Muscle layer of colon (tissue), 2 donors: Measurements from ENCODE around the gene GRID1.

Source experiments
- H3K27ac ChIP-seq: one replicate; pipeline ENCODE4 v1.7.0; 2013; ENCODE audit warnings: low read depth, mild to moderate bottlenecking, low read length, moderate library complexity
- H3K27me3 ChIP-seq, 2 donors: one replicate each; pipeline ENCODE4 v1.7.0; 2013; ENCODE audit warnings: low read length in 2 of 2, mild to moderate bottlenecking in 2 of 2; ENCODE audit not compliant: insufficient read depth in 2 of 2, control insufficient read depth in 1 of 2
- H3K36me3 ChIP-seq: one replicate; pipeline ENCODE4 v1.7.0; 2013; ENCODE audit warnings: mild to moderate bottlenecking, low read length; ENCODE audit not compliant: insufficient read depth
- H3K4me1 ChIP-seq: one replicate; pipeline ENCODE4 v1.7.0; 2013; ENCODE audit warnings: mild to moderate bottlenecking, low read length; ENCODE audit not compliant: insufficient read depth
- H3K4me3 ChIP-seq, 2 donors: one replicate each; pipeline ENCODE4 v1.7.0; 2013; ENCODE audit warnings: low read length in 2 of 2, low read depth in 1 of 2, mild to moderate bottlenecking in 1 of 2, moderate library complexity in 1 of 2
- H3K9ac ChIP-seq: one replicate; pipeline ENCODE4 v1.7.0; 2013; ENCODE audit warnings: low read length
- H3K9me3 ChIP-seq: one replicate; pipeline ENCODE4 v1.7.0; 2013; ENCODE audit warnings: mild to moderate bottlenecking, low read length
- donor health status: abdominal sarcoma.
- donor health status: Adenocarcinoma of cecum.

Gene GRID1

DNA sequence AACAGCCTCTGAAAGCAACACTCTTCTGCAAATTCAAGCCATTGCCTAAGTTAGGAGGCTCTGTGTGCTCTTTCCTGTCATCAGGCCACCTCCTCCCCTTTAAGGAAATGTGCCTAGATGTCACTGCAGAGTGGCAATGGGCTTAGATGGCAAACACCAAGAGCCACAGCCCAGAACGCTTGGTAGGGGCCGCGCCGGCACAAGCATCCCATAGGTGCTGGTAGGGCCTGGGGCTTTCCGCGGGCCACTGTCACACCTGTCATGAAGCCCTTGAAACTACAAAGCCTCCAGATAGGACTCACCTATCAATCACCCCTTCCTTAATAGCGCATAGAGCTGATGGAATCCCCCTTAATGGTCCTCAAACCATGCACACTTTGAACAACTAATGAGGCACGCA is 299.9 kb downstream of the GRID1 start:
- Histone ChIP-seq H3K36me3 (no peaks in the 10 kb centered on the region), H3K4me3 (no peak overlapping the region), H3K9me3 (no peaks in the 10 kb centered on the region), H3K9ac (no peak overlapping the region), H3K27ac (no peak overlapping the region), H3K27me3 (no peaks in the 10 kb centered on the region), H3K4me1 (no peaks in the 10 kb centered on the region)

GRCh38 chr10:86065711-86066251 is 300.8 kb downstream of the GRID1 start:
- Histone ChIP-seq H3K9ac (no peak overlapping the region), H3K4me3 (no peak overlapping the region)

GRCh38 chr10:86064931-86065662 is 301.5 kb downstream of the GRID1 start:
- Histone ChIP-seq H3K4me3 (no peak overlapping the region), H3K4me1 (no peaks in the 10 kb centered on the region), H3K36me3 (no peaks in the 10 kb centered on the region), H3K9ac (no peak overlapping the region), H3K9me3 (no peaks in the 10 kb centered on the region), H3K27me3 (no peaks in the 10 kb centered on the region), H3K27ac (no peak overlapping the region)

More at GRCh38 chr10:86065711-86066251, 300.8 kb downstream of the GRID1 start:
- Histone ChIP-seq H3K36me3 (no peaks in the 10 kb centered on the region), H3K27me3 (no peaks in the 10 kb centered on the region), H3K9me3 (no peaks in the 10 kb centered on the region), H3K4me1 (no peaks in the 10 kb centered on the region), H3K27ac (no peak overlapping the region)

GRCh38 chr10:86064219-86064618 is 302.4 kb downstream of the GRID1 start:
- Histone ChIP-seq H3K4me1 (no peaks in the 10 kb centered on the region), H3K9me3 (no peaks in the 10 kb centered on the region), H3K27ac (no peak overlapping the region), H3K27me3 (no peaks in the 10 kb centered on the region), H3K36me3 (no peaks in the 10 kb centered on the region), H3K4me3 (no peak overlapping the region), H3K9ac (no peak overlapping the region)

DNA sequence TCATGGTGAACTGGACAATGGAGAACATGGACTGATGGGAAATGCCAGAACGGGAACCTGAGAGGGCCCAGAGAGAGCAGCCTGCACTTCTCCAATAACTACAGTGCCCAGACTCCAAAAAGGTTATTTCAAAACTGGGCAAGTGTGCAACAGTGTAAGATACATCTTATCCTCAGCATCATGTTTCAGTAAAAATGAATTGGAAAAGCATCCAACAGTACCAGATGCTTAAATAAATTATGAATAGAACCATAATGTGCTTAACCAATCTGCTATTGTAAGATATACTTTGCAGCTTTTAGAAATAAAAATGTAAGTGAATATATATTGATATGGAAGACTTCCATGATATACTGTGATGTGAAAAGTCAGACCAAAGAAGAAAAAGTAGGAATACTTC is 303.3 kb downstream of the GRID1 start:
- Histone ChIP-seq H3K4me1 (no peaks in the 10 kb centered on the region), H3K36me3 (no peaks in the 10 kb centered on the region), H3K27ac (no peak overlapping the region), H3K27me3 (no peaks in the 10 kb centered on the region), H3K4me3 (no peak overlapping the region), H3K9me3 (no peaks in the 10 kb centered on the region), H3K9ac (no peak overlapping the region)

- Histone ChIP-seq H3K4me3 (no peak overlapping the region), H3K27ac (no peak overlapping the region), H3K36me3 (no peaks in the 10 kb centered on the region), H3K9me3 (no peaks in the 10 kb centered on the region), H3K27me3 (no peaks in the 10 kb centered on the region), H3K4me1 (no peaks in the 10 kb centered on the region), H3K9ac (no peak overlapping the region)
Observed at GRCh38 chr10:86062647-86063145, 303.9 kb downstream of the GRID1 start.

GRCh38 chr10:86062198-86062550 is 304.4 kb downstream of the GRID1 start:
- Histone ChIP-seq H3K27me3 (no peaks in the 10 kb centered on the region), H3K4me1 (no peaks in the 10 kb centered on the region), H3K4me3 (no peak overlapping the region), H3K36me3 (no peaks in the 10 kb centered on the region), H3K9ac (no peak overlapping the region), H3K9me3 (no peaks in the 10 kb centered on the region), H3K27ac (no peak overlapping the region)

DNA sequence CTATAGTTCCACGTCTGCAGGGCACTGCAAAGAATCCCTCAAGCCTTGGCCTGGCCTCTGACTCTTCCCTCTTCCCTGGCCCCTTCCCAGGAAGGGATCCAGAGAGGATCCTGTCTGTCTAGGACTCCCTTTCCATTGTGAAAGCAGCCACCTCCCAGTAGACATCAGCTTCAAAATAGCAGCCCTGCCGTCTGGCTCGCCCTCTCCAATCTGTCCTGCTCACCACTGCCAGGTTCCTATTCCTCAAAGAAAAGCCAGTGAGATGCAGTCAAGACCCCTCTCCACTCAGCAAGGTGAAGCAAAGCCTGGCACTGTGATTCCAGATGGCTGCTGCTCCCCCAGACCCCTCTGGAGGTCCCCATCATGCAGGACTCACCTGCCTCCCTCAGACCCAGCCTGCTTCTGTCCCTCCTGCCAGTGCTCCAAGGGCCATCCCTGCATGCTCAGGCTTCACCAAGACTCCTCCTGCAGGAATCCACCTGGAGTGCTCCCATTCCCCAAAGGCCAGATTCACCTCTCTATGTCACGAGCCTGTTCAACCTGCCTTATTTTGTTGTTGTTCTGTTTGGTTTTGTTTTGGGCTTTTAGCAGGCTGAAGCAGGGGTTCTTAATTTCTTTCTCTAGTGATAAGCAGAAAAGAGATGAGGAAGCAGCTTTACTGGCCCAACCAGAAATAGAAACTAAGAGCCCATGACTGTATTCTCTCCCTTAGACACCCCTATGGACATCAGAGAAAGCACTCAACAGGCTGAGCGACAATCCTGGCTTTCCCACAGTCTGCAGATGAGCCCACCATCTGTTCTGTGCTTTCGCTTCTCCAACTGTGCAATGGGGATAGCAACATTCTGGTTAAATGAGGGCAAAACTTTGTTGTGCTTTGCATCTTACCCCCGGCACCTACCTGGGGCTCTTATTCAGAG is 305.1 kb downstream of the GRID1 start:
- H3K36me3 ChIP-seq, result no peaks in the 10 kb centered on the region
- no peaks in the 10 kb centered on the region for H3K27me3 ChIP-seq
- no peak overlapping the region for H3K4me3 ChIP-seq
- H3K27ac ChIP-seq, result no peak overlapping the region
- H3K9me3 ChIP-seq, result no peaks in the 10 kb centered on the region
- H3K4me1 ChIP-seq, result no peaks in the 10 kb centered on the region
- no peak overlapping the region for H3K9ac ChIP-seq

- Histone ChIP-seq H3K4me3 (no peak overlapping the region), H3K9ac (no peak overlapping the region), H3K27ac (no peak overlapping the region), H3K27me3 (no peaks in the 10 kb centered on the region), H3K36me3 (no peaks in the 10 kb centered on the region), H3K4me1 (no peaks in the 10 kb centered on the region), H3K9me3 (no peaks in the 10 kb centered on the region)
Observed at GRCh38 chr10:86060386-86061277, 306.0 kb downstream of the GRID1 start.

- Histone ChIP-seq H3K36me3 (no peaks in the 10 kb centered on the region), H3K9me3 (no peaks in the 10 kb centered on the region), H3K27ac (no peak overlapping the region), H3K4me3 (no peak overlapping the region), H3K9ac (no peak overlapping the region), H3K4me1 (no peaks in the 10 kb centered on the region), H3K27me3 (no peaks in the 10 kb centered on the region)
Observed at GRCh38 chr10:86059892-86060291, 306.7 kb downstream of the GRID1 start.

- Histone ChIP-seq H3K36me3 (no peaks in the 10 kb centered on the region), H3K9ac (no peak overlapping the region), H3K9me3 (no peaks in the 10 kb centered on the region), H3K4me3 (no peak overlapping the region), H3K4me1 (no peaks in the 10 kb centered on the region), H3K27me3 (no peaks in the 10 kb centered on the region), H3K27ac (no peak overlapping the region)
Observed at GRCh38 chr10:86058964-86059363, 307.6 kb downstream of the GRID1 start.
